DMS 273 (cell line): ENCODE data around the gene MMP15.

ENCODE experiments used
- DNase-seq: peaks from one replicate; lab custom pipeline; 2025; ENCODE audit not compliant: unreplicated experiment; lab: John Stamatoyannopoulos, UW

The MMP15 gene

DNA sequence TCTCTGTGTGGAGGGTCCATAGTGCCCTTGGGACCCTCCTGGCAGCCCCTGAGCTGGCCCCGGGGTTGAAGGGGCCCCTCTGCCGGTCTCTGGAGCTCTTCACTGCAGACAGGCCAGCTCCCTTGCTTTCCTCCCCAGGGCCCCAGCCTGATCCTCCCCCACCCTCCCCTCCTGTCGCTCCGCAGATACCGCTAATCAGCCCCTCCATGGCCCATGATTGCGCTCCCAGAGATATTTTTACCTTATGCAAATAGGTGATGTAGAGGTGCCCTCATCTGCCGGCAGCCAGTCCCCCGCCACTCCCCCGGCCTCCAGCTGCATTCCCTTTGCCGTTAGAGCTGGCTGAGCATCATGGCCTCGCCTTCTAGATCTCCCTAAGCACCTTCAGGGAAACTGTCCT lies 9.2 kb downstream of the MMP15 start:
- DNase-seq = no peak

DNA sequence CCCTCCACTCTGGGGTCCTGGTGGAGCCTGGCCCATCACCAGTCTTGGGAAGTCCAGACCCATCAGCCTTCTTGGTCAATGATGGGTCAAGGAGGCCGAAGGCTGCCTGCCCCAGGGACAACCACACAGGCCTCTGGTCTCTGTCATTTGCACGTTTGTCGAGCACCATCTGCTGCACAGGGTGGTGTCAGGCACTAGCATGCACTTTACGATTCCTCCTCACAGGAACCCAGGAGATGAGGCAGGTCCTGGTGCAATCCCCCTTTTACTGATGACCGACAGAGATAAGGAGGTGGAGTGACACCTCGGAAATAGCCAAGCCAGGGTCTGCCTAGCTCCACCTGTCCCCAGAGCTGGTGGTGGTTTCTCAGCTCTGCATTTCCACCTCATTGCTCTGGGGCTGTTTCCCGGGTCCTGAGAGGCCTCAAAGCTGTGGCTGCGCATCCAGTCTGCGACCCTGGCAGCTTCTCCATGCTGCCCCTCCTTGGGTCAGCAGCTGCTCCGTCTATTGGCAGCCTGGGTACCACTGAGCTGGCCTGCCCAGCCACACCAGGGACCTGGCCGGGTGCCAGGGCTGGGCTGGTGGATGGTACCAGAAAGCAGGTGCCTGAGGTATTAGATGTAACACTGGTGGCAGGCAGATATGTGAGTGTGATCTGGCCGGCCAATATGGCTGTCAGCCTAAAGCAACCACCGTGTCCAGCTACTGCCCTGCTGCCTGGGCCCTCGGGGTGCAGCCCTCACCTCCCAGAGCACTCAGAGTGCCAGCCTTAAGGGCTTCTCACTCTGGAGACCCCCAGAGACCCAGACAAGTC lies 10.0 kb downstream of the MMP15 start:
- peak; percentile 19 for DNase-seq

DNA sequence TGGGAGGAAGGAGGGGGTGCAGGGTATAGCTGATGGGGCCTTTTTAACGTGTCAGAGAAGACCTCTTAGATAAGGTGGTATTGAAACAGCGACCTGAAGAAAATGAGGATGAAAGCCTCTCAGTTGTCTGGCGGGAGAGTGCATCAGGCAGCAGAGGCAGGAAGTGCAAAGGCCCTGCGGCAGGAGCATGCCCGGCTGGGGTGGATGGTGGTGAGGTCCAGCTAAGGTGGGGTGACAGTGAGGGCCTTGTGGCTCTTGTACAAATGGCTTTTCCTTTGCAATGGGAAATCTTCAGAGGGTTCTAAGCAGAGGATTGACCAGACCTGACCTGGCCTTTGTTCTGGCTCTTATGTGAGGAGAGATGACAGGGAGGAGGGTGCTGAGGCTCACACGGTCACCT lies 11.4 kb downstream of the MMP15 start:
- DNase-seq = no peak

DNA sequence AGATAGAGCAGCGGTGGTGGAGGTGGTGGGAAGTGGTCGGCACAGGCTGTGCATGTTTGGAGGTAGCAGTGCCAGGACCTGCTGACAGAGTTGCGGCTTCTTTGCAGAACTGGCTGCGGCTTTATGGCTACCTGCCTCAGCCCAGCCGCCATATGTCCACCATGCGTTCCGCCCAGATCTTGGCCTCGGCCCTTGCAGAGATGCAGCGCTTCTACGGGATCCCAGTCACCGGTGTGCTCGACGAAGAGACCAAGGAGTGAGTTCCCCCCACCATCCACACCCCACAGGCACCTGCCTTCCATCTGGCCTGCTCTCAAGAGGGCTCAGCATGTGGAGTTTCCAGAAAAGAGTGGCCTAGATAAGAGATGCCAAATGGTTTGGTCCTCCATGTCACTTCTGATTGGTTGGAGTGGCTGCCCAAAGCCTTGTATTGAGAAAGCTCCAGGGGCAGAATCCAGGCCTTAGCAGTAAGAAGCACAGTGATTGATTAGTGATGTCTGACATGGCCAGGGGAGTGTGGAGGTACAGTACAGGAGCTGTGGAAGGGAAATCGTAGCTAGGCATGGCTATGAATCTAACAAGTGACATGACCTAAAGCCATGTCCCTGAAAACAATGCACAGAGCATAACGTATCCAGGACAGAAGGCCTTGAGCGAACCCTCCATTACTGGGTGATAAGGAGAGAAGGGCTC lies 12.0 kb downstream of the MMP15 start:
- no peak for DNase-seq

DNA sequence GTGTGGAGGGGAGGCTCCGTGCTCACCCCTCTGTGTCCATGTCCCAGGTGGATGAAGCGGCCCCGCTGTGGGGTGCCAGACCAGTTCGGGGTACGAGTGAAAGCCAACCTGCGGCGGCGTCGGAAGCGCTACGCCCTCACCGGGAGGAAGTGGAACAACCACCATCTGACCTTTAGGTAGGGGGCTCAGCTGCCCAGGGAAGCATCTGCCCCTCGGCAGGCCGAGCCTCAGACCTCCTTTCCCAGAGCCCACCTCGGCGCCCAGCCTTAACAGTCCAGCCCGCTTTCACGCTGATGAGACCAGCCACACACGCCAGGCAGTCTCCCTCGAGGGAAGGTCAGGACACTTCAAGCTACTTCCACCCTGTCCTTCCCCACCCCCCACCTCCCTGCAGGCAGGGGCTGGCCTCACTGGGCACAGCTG lies 12.7 kb downstream of the MMP15 start:
- no peak for DNase-seq

DNA sequence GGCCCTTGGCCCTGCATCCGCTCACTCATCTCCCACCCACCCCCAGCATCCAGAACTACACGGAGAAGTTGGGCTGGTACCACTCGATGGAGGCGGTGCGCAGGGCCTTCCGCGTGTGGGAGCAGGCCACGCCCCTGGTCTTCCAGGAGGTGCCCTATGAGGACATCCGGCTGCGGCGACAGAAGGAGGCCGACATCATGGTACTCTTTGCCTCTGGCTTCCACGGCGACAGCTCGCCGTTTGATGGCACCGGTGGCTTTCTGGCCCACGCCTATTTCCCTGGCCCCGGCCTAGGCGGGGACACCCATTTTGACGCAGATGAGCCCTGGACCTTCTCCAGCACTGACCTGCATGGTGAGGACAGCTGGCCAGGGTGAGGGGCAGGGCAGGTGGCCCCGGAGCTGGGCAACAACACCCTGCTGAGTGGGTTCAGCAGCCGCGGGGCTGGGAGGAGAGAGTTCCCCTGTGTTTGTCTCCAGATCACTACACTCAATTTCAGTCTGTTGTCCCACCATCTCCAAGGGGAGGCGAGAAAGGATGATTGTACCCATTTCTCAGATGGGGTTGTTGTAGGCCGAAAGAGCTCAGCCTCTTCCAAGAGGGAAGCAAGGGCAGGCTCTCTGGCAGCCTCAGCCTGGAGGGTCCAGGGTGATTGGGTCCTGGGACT lies 14.4 kb downstream of the MMP15 start:
- no peak for DNase-seq

DNA sequence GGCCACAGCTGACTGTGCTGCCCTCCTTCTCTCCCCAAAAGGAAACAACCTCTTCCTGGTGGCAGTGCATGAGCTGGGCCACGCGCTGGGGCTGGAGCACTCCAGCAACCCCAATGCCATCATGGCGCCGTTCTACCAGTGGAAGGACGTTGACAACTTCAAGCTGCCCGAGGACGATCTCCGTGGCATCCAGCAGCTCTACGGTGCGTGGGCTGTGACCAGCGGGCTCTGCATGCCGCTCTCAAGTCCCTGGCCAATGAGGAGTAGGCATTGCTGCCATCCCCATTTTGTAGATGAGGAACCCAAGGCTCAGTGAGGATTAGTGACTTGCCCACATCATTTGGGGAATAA lies 14.9 kb downstream of the MMP15 start:
- DNase-seq = no peak

DNA sequence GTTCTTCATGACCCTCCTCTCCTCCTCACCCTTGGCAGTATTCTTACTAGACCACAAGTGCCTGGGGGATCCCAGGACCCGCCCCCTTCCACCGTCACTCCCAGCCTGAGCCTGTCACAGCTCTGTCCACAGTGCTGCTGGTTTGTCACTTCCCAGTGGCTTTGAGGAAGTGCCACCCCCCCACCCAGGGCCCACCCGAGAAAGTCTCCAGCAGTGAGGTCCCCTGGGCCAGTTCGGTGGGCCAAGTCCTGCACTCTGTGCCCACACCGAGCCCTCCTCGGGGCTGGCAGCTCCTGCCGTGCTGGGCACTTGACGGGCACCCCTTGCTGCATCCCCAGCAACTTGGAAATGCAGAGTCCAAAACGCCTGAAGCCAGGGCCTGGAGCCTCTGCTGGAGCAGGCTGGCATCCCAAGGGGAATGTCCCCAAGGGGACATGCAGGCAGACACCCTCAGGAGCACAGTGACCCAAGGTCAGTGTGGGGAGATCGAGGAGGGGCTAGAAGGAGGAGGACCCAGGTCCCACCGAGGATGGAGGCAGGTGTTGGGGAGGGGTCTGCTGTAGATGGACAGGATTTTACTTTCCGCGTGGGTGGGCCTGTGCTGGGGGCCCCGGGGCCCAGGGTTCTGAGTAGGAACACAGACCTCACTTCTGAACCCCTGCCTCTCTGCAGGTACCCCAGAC lies 15.5 kb downstream of the MMP15 start:
- DNase-seq = no peak

DNA sequence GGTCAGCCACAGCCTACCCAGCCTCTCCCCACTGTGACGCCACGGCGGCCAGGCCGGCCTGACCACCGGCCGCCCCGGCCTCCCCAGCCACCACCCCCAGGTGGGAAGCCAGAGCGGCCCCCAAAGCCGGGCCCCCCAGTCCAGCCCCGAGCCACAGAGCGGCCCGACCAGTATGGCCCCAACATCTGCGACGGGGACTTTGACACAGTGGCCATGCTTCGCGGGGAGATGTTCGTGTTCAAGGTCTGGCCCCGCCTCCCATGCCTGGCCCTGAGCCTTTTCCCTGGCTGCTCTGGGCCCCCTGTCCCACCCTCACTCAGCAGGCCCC lies 16.0 kb downstream of the MMP15 start:
- DNase-seq = no peak

DNA sequence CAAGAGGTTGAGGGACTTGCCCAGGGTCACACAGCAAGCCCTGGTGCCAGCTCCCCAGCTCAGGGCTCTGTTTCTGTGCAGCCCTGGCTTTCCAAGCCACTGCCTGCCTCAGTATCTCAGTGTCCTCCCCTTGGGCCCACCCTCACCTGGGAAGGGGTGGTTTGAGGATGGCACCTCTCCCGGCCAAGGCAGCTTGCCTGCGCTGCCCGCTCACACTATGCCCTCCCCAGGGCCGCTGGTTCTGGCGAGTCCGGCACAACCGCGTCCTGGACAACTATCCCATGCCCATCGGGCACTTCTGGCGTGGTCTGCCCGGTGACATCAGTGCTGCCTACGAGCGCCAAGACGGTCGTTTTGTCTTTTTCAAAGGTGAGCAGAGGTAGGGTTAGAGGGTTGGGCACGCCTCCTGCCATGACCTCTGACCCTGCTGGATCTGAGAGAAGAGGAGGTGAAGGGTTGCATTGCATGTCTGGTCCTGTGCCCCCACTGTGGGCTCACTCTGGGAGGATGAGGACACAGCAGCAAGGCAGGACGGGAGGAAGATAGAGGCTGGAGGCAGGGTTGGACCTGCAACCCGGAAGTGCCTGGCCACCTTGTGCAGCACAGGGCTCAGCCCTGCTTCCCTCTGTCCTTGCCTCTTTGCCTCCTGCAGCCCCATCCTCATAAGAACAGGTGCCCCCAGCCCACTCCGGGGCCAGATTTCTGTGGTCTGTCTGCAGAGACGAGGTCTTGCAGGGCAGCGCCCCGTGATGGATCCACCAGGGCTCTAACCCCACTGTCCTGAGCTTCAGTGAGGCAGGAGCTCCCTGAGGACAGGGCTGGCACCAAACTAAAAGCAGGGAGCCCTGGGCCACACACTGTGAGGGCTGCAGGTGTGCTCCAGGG lies 16.7 kb downstream of the MMP15 start:
- DNase-seq = no peak

DNA sequence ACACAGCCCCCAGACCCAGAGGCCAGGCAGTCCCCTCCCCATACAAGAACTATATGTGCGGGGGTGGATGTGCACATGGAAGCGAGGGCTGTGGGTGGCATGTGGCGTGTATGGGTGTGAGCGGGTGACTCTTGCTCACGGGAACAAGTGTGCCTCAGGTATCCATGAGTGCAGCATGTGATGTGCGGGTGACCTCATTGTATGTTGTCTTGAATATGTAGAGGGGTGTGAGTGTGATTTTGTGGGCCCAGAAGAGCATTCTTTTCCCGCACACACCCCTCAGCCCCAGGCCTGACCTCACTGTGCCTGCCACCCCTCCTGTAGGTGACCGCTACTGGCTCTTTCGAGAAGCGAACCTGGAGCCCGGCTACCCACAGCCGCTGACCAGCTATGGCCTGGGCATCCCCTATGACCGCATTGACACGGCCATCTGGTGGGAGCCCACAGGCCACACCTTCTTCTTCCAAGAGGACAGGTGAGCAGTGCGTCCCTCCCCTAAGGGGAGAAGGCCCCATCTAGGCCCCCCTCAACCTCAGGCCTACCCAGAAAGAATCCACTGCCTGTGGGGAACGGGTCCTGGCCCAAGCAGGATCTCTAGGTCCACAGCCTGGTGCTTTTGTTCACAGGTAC lies 17.4 kb downstream of the MMP15 start:
- DNase-seq = no peak

DNA sequence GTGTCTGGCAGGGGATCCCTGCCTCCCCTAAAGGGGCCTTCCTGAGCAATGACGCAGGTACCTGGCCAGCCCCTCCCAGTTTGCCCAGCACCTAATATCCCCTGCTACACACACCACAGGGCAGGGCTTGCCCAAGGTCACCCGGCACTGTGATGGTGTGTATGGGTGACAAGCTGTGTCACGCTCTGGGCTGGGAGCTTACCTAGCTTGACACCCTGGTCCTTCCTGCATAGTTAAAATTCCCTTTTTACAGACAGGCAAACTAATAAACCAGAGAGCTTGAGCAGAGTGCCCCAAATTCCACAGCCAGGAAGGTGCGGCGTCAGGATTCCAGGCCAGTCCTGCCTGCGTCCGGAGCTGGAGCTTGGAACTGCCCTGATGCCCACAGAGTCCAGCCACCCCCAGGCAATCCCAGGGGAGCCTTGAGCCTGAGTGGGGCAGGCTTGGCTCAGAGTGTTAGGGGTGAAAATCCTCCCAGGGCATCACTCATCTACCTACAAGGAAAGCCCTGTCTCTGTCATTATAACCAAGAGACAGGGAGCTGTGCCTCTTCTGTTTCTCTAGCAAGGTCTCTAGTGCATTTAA lies 18.1 kb downstream of the MMP15 start:
- no peak for DNase-seq

DNA sequence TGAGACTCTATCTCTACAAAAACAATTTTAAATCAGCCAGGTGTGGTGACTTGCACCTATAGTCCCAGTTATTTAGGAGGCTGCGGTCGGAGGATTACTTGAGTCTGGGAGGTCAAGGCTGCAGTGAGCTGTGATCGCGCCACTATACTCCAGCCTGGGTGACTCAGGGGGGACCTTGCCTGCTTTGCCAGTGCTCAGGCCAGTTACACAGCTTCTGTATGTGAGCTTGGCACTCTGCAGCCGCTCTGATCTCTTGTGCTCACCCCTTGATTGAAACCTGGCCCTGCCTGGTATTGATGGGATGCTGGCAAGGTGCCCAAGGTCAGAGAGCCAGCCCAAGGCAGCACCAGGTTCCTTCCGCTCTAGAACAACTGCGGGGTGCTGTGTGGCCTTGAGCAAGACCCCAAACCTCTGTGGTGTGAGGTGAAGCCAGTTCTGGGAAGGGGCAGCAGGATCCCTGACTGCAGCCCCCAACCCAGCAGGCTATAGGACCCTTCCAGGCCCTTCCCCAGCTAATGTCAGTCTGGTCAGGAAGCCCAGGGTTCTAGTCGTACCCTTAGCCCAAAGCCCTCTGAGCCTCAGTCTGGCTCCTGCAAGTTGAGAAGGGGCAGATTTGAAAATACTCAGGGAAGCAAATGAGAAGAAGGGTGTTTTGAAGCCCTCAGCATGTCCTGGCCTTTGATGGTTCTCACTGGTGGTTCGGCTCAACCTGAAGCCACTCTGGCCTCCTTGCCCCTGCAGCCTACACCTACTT lies 18.9 kb downstream of the MMP15 start:
- DNase-seq = no peak

DNA sequence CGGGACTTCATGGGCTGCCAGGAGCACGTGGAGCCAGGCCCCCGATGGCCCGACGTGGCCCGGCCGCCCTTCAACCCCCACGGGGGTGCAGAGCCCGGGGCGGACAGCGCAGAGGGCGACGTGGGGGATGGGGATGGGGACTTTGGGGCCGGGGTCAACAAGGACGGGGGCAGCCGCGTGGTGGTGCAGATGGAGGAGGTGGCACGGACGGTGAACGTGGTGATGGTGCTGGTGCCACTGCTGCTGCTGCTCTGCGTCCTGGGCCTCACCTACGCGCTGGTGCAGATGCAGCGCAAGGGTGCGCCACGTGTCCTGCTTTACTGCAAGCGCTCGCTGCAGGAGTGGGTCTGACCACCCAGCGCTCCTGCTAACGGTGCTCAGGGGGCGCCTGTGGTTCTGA lies 19.5 kb downstream of the MMP15 start:
- no peak for DNase-seq

DNA sequence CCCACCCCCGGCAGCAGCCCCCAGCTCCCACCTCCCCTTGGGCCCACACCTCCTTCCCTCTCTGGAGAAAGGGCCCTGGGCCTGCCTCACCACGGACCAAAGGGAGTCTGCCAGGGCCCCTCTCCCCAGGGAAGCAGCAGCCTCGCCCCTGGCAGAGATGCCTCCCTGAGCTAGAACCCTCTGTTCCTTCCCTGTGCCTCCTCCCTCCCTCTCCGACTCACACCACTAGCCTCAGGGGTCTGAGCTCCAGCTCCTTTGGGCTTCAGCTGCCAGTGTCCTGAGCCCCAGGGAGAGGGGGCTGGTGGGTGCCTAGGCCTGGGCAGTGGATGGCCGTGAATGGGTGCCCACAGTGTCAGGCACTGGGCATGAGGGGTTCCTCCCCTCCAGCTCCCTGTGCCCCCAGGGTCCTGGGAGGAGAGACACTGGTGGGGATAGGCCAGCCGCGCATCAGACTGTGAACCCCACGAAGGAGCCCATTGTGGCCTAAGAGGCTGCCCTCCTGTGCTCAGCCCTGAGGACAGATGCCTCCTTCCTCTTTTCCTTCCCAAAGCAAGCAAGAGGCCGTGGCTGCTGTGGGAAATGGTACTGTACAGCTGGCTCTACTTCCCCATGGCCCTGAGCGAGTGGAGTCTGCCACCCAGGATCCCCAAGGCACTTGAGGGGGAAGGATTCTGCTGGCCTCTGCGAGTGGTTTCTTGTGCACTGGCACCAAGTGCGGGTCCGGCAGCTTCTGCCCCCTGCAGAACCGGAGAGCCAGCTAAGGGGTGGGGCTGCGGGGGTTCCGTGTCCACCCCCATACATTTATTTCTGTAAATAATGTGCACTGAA lies 20.7 kb downstream of the MMP15 start:
- DNase-seq = no peak

DNA sequence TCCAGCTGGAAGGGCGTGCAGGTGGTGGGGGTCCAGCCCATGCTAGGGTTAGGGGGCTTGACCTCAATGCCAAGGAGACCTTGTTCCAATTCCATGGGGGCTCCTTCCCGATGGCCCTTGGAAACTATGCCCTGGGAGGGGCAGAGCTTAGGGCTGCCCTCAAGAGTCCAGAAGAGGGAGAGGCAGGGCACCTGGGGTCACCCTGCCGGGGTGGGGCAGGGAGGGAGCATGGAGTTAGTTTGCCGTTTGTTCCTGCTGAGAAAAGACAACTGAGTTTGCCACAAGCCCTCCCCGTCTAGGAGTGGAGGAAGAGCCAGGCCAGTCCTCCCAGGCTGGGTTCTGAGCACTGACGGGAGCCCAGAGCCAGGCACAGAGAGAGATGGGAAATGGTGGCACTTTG lies 21.4 kb downstream of the MMP15 start:
- no peak for DNase-seq

DNA sequence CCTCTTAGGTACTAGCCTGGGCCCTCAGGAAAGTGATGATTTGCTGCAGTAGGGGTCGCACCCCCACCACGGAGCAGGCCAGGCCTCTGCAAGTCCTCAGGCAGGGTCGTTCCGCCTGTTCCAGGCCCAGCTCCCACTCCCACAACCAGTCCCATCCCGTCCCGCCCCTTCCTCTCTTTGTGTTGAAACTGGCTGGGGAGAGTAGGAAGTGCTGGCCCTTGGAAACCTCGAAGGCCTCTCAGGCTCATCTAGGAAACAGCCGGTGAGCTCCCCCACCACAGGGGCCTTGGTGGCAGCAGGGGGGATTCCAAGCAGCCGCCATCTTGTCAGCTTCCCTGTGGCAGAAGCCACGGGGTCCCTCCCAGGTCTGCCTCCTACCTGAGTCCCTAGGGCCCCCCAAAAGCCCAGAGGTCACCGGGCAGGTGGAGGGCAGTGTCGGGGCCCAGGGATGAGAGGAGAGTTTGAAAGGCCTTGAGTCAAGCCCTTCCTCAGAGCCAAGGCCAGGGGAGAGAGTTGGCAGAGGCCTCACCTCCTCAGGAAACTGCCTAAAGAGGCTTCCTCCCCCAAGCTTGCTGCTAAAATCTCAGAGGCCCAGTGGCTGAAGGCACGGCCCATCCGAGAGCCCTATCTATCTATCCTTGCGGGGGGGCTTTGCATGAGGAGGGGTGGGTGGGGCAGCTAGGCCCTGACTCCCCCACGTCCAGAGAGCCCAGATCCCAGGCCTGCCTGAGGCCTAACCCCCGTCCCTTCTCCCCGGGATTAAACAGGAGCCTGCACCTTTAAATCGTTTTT lies 22.2 kb downstream of the MMP15 start:
- no peak for DNase-seq
